ENCODE measurements around the gene HBP1.
A peak's percentile ranks its signal among the peaks of the same experiment; 100 is the strongest.
"Not testable (repeated sequence)": the region's sequence is repeated elsewhere in the genome, so short reads cannot be mapped to it uniquely, and the experiment has no call there.

The HBP1 gene

GRCh38 chr7:107186240-107186639 is 17.4 kb downstream of the HBP1 start:
- no peak for DNase-seq

- no peak for DNase-seq
Measured at GRCh38 chr7:107187774-107188173, 19.0 kb downstream of the HBP1 start.

GRCh38 chr7:107190090-107190489 is 21.3 kb downstream of the HBP1 start:
- no peak for DNase-seq

GRCh38 chr7:107194052-107194451 is 25.2 kb downstream of the HBP1 start:
- DNase-seq = no peak

- DNase-seq = no peak
Measured at GRCh38 chr7:107196834-107197610, 28.2 kb downstream of the HBP1 start.

GRCh38 chr7:107201795-107202450 is 33.1 kb downstream of the HBP1 start:
- DNase-seq = peak in 5 of 14 donors; percentile 7 to 96 (median 21)

GRCh38 chr7:107203607-107204006 is 34.8 kb downstream of the HBP1 start:
- DNase-seq = no peak

GRCh38 chr7:107206136-107206535 is 37.3 kb downstream of the HBP1 start:
- DNase-seq = no peak

GRCh38 chr7:107206706-107207105 is 37.9 kb downstream of the HBP1 start:
- DNase-seq = no peak

GRCh38 chr7:107207459-107207858 is 38.7 kb downstream of the HBP1 start:
- peak in 1 of 14 donors; percentile 52 for DNase-seq

- DNase-seq = peak in 1 of 14 donors; percentile 78
Measured at GRCh38 chr7:107208024-107208521, 39.3 kb downstream of the HBP1 start.

GRCh38 chr7:107208563-107208962 is 39.8 kb downstream of the HBP1 start:
- no peak for DNase-seq

GRCh38 chr7:107209565-107209964 is 40.8 kb downstream of the HBP1 start:
- no peak for DNase-seq

GRCh38 chr7:107210400-107210799 is 41.6 kb downstream of the HBP1 start:
- no peak for DNase-seq

- no peak for DNase-seq
Measured at GRCh38 chr7:107212725-107213124, 43.9 kb downstream of the HBP1 start.

- no peak for DNase-seq
Measured at GRCh38 chr7:107213193-107213788, 44.5 kb downstream of the HBP1 start.

GRCh38 chr7:107213945-107214344 is 45.1 kb downstream of the HBP1 start:
- DNase-seq = no peak

GRCh38 chr7:107219563-107220244 is 50.9 kb downstream of the HBP1 start:
- no peak for DNase-seq

- no peak for DNase-seq
Measured at GRCh38 chr7:107220356-107220755, 51.6 kb downstream of the HBP1 start.

GRCh38 chr7:107220806-107221205 is 52.0 kb downstream of the HBP1 start:
- DNase-seq = not testable (repeated sequence)

GRCh38 chr7:107224374-107225223 is 55.8 kb downstream of the HBP1 start:
- no peak for DNase-seq

GRCh38 chr7:107228291-107228690 is 59.5 kb downstream of the HBP1 start:
- DNase-seq = no peak
